ENCODE results near the gene SNRNP25.
"Not testable (repeated sequence)": the region's sequence is repeated elsewhere in the genome, so short reads cannot be mapped to it uniquely, and the experiment has no call there.

The SNRNP25 gene

GRCh38 chr16:34648-34987, 19.0 kb upstream of the SNRNP25 start:
- no peak overlapping the region for H3K9ac ChIP-seq (ENCODE audit: low read depth, low read length)
- H3K4me3 ChIP-seq (ENCODE audit: low read length) = no peak overlapping the region
- peaks cover 9% of the 10 kb centered on the region for H3K36me3 ChIP-seq (ENCODE audit: insufficient read depth, low read length)
- 88% methylated on average over 6 of the region's 6 CpGs for WGBS
- no peaks in the 10 kb centered on the region for H3K4me1 ChIP-seq (ENCODE audit: insufficient read depth, low read length)
- H3K9me3 ChIP-seq (ENCODE audit: insufficient read depth, low read depth, low read length) = no peaks in the 10 kb centered on the region
- H3K27ac ChIP-seq (ENCODE audit: low read depth, low read length) = no peak overlapping the region
- no peaks in the 10 kb centered on the region for H3K27me3 ChIP-seq (ENCODE audit: insufficient read depth, low read length)

DNA sequence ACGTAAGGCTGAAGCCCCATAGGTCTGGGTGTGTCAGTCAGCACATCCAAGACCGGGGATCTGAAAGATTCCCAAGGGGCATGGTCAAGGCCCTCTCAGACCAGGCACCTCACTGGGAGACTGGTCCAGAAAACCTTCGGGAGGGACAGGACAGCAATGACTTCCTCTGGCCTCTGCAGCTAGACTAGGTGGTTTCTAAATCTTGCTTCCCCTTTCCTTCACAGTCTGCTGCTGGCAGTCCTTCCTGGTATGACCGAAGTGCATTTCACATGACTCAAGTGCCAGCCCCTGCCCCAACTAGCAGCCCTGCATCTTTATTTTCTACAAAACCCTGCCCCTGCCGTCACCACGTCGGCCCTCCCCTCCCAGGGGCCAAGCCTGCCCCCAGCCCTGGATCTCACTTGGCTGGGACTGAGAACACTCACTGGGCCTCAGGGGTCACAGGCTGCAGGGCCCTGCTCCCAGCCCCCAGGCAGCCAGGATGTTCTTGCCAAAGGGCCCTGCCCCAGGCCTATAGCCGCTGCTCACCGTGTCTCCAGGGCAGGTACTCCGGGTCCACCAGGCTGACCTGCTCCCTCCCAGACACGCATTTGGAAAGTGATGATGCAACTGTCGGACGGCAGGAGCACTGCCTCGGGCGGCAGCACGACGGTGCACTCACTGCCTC, 18.5 kb upstream of the SNRNP25 start:
- 75% methylated on average over 17 of the region's 17 CpGs for WGBS

DNA sequence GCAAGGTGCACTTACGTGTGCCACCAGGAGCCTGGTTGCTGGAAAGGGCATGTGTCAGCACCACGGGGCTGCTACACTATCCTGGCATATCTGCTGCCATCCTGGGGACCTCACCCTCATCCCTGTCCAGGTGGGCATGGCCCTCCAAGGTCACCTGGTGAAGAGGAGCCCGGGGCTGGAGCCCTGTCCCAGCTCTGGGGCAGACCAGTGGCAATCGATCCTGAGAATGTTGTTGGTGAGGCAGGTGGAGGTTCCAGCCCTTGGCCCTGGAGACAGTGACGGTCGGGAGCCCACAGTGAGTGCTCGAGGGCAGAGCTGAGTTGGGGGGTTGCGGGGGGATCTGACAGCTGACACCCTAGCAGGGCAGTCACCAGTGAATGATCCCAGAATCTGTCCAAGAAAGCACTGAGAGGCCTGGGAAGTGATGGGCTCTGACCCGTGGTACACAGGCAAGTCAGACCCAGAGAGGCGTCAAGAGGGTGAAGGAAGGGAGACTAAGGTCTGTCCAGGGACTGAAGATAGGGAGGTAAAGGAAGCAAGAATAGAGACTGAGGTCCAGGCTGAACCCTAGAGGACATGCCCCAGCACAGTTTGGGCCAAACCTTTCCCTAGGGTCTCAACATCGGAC, 17.8 kb upstream of the SNRNP25 start:
- no peak overlapping the region for H3K27ac ChIP-seq (ENCODE audit: low read depth, low read length)
- no peaks in the 10 kb centered on the region for H3K27me3 ChIP-seq (ENCODE audit: insufficient read depth, low read length)
- 81% methylated on average over 11 of the region's 11 CpGs for WGBS
- H3K9me3 ChIP-seq (ENCODE audit: insufficient read depth, low read depth, low read length) = no peaks in the 10 kb centered on the region
- peaks cover 13% of the 10 kb centered on the region for H3K36me3 ChIP-seq (ENCODE audit: insufficient read depth, low read length)
- no peak overlapping the region; the same call in 1 of the 2 replicates for H3K9ac ChIP-seq (ENCODE audit: low read depth, low read length)
- no peaks in the 10 kb centered on the region for H3K4me1 ChIP-seq (ENCODE audit: insufficient read depth, low read length)
- no peak overlapping the region for H3K4me3 ChIP-seq (ENCODE audit: low read length)

More for the DNA sequence above, 18.5 kb upstream of the SNRNP25 start:
- Histone ChIP-seq H3K9me3 (ENCODE audit: insufficient read depth, low read depth, low read length) (no peaks in the 10 kb centered on the region), H3K36me3 (ENCODE audit: insufficient read depth, low read length) (peaks cover 12% of the 10 kb centered on the region), H3K27me3 (ENCODE audit: insufficient read depth, low read length) (no peaks in the 10 kb centered on the region), H3K27ac (ENCODE audit: low read depth, low read length) (no peak overlapping the region), H3K4me3 (ENCODE audit: low read length) (no peak overlapping the region), H3K9ac (ENCODE audit: low read depth, low read length) (no peak overlapping the region; the same call in 1 of the 2 replicates), H3K4me1 (ENCODE audit: insufficient read depth, low read length) (no peaks in the 10 kb centered on the region)

GRCh38 chr16:36336-36984, 17.2 kb upstream of the SNRNP25 start:
- Histone ChIP-seq H3K36me3 (ENCODE audit: insufficient read depth, low read length) (peaks cover 20% of the 10 kb centered on the region), H3K9ac (ENCODE audit: low read depth, low read length) (no peak overlapping the region), H3K27me3 (ENCODE audit: insufficient read depth, low read length) (no peaks in the 10 kb centered on the region), H3K27ac (ENCODE audit: low read depth, low read length) (no peak overlapping the region), H3K4me3 (ENCODE audit: low read length) (no peak overlapping the region), H3K9me3 (ENCODE audit: insufficient read depth, low read depth, low read length) (no peaks in the 10 kb centered on the region), H3K4me1 (ENCODE audit: insufficient read depth, low read length) (no peaks in the 10 kb centered on the region)
- 93% methylated on average over 15 of the region's 15 CpGs for WGBS

GRCh38 chr16:37511-37910, 16.1 kb upstream of the SNRNP25 start:
- no peak overlapping the region for H3K9ac ChIP-seq (ENCODE audit: low read depth, low read length)
- 88% methylated on average over 5 of the region's 5 CpGs for WGBS
- peaks cover 4% of the 10 kb centered on the region for H3K9me3 ChIP-seq (ENCODE audit: insufficient read depth, low read depth, low read length)
- no peak overlapping the region for H3K4me3 ChIP-seq (ENCODE audit: low read length)
- peaks cover 30% of the 10 kb centered on the region for H3K36me3 ChIP-seq (ENCODE audit: insufficient read depth, low read length)
- H3K27me3 ChIP-seq (ENCODE audit: insufficient read depth, low read length) = no peaks in the 10 kb centered on the region
- H3K4me1 ChIP-seq (ENCODE audit: insufficient read depth, low read length) = no peaks in the 10 kb centered on the region
- no peak overlapping the region for H3K27ac ChIP-seq (ENCODE audit: low read depth, low read length)

DNA sequence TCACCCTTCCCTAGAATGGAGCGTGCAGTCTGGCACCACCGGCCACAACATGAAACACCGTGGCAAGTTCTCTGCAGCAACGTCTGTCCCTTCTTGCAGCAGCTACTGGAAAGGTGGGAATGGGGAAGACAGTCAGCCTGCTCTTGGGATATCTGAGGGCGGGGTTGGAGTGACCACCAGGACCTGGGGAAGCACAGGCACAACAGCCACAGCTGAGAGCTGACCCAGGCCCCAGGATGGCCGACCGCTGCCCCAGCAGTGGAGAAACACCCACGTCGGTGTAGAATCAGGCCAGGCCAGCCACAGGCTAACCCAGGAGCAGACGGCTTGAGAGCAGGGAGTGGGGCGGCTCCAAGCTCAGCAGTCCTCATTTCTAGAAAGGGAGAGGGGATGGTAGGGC, 15.4 kb upstream of the SNRNP25 start:
- not testable (repeated sequence) for H3K9ac ChIP-seq (ENCODE audit: low read depth, low read length); H3K27me3 ChIP-seq (ENCODE audit: insufficient read depth, low read length); H3K4me3 ChIP-seq (ENCODE audit: low read length); H3K9me3 ChIP-seq (ENCODE audit: insufficient read depth, low read depth, low read length); H3K27ac ChIP-seq (ENCODE audit: low read depth, low read length); H3K4me1 ChIP-seq (ENCODE audit: insufficient read depth, low read length)
- peaks cover 37% of the 10 kb centered on the region for H3K36me3 ChIP-seq (ENCODE audit: insufficient read depth, low read length)
- WGBS = 68% methylated on average over 11 of the region's 11 CpGs

DNA sequence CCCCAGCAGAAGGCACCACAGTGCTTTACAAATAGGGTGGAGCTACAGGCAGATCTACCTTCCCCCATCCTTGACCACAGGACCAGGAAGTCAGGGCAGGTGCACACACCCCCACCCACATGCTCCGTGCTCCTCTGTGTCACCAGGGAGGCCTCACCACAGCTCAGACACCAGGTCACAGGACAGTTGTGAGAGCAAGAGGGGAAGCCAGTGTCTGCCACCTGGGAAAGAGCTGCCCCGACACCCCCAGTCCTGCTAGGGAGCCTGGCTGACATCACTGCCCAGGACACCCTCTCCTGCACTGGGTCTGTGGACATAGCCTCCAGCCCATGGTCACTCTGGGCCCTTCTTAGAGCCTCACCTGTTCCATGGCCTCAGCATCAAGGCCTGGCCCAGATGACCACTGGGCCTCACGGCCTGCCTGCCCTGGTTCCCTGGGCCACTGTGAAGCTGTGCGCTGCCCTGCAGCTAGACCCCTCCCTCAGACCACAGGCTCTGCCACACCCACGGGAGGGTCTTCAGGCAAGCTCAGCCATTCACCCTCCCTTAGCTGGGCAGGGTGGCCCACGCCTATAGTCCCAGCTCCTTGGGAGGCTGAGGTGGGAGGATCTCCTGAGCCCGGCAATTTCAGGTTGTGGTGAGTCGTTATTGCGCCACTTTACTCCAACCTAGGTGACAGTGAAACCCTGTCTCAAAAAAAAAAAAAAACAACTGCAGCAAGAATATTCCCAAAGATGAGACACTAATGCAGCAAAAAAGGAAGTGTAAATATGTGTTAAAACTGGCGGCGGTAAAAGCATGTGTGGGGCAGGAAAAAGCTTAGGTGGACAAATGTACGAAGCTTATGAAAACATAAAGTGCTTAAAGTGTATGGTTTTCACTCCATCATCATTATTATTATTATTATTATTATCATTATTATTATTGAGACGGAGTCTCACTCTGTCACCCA, 14.4 kb upstream of the SNRNP25 start:
- no peak overlapping the region for H3K27ac ChIP-seq (ENCODE audit: low read depth, low read length)
- H3K9ac ChIP-seq (ENCODE audit: low read depth, low read length) = no peak overlapping the region
- H3K4me1 ChIP-seq (ENCODE audit: insufficient read depth, low read length) = no peaks in the 10 kb centered on the region
- H3K27me3 ChIP-seq (ENCODE audit: insufficient read depth, low read length) = no peaks in the 10 kb centered on the region
- H3K9me3 ChIP-seq (ENCODE audit: insufficient read depth, low read depth, low read length) = peaks cover 10% of the 10 kb centered on the region
- 88% methylated on average over 12 of the region's 13 CpGs for WGBS
- H3K4me3 ChIP-seq (ENCODE audit: low read length) = no peak overlapping the region
- H3K36me3 ChIP-seq (ENCODE audit: insufficient read depth, low read length) = peaks cover 45% of the 10 kb centered on the region

GRCh38 chr16:41439-42068, 12.1 kb upstream of the SNRNP25 start:
- H3K4me3 ChIP-seq (ENCODE audit: low read length) = no peak overlapping the region
- H3K36me3 ChIP-seq (ENCODE audit: insufficient read depth, low read length) = peaks cover 67% of the 10 kb centered on the region
- H3K27me3 ChIP-seq (ENCODE audit: insufficient read depth, low read length) = no peaks in the 10 kb centered on the region
- H3K4me1 ChIP-seq (ENCODE audit: insufficient read depth, low read length) = no peaks in the 10 kb centered on the region
- H3K9me3 ChIP-seq (ENCODE audit: insufficient read depth, low read depth, low read length) = peaks cover 10% of the 10 kb centered on the region
- 96% methylated on average over 22 of the region's 22 CpGs for WGBS
- no peak overlapping the region for H3K27ac ChIP-seq (ENCODE audit: low read depth, low read length)
- no peak overlapping the region for H3K9ac ChIP-seq (ENCODE audit: low read depth, low read length)

DNA sequence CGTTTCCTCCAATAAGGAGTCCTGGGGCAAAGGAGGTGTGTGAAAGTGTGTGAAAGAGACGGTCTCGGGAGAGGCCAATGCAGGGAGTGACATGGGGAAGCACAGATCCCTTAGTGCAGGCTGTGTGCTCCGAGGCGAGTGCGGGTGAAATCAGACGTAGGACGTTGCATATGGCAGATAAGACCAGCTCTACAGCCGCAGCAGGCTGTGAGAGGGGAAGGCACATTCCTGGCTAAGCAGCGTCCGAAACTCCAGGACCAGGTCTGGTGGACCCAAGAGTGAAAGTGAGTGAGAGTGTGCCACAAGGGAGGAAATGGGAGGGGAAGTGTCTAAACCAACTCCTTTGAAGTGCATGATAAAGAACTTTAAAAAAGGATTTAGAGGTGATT, 11.6 kb upstream of the SNRNP25 start:
- Histone ChIP-seq H3K4me3 (ENCODE audit: low read length) (no peak overlapping the region), H3K36me3 (ENCODE audit: insufficient read depth, low read length) (peaks cover 72% of the 10 kb centered on the region), H3K27ac (ENCODE audit: low read depth, low read length) (no peak overlapping the region), H3K9ac (ENCODE audit: low read depth, low read length) (no peak overlapping the region), H3K27me3 (ENCODE audit: insufficient read depth, low read length) (no peaks in the 10 kb centered on the region), H3K9me3 (ENCODE audit: insufficient read depth, low read depth, low read length) (peaks cover 10% of the 10 kb centered on the region), H3K4me1 (ENCODE audit: insufficient read depth, low read length) (no peaks in the 10 kb centered on the region)
- 89% methylated on average over 11 of the region's 11 CpGs for WGBS

DNA sequence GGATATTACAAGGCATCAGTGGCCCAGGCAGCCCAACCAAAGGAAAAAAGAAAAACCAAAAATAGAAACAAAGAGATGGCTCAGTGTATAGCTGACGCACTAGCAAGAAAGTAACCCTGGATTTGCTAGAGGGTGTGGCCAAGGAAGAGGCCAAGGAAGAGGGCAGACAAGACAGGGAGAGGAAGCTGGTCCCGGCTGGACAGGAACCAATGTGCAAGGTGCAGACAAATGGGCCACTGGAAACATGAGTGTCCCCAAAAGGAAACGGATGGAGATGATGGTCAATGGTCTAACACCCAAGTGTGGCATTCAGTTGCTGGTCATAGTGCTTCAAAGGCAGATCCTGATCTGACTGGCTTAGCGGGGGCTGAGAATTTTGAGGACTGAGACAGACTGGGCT, 10.9 kb upstream of the SNRNP25 start:
- WGBS = 97% methylated on average over 4 of the region's 4 CpGs
- Histone ChIP-seq H3K27me3 (ENCODE audit: insufficient read depth, low read length) (no peaks in the 10 kb centered on the region), H3K27ac (ENCODE audit: low read depth, low read length) (no peak overlapping the region), H3K9me3 (ENCODE audit: insufficient read depth, low read depth, low read length) (peaks cover 10% of the 10 kb centered on the region), H3K9ac (ENCODE audit: low read depth, low read length) (no peak overlapping the region), H3K4me3 (ENCODE audit: low read length) (no peak overlapping the region), H3K36me3 (ENCODE audit: insufficient read depth, low read length) (peaks cover 74% of the 10 kb centered on the region), H3K4me1 (ENCODE audit: insufficient read depth, low read length) (no peaks in the 10 kb centered on the region)

Data from HUES64 (cell line).